BE2C (cell line): Measurements from ENCODE around the gene SSU72.
"Not testable (repeated sequence)": the region's sequence is repeated elsewhere in the genome, so short reads cannot be mapped to it uniquely, and the experiment has no call there.

ENCODE experiments used
- DNase-seq: peaks from one replicate; pipeline ENCODE4 v3.0.0-alpha.2; 2020
- H3K27me3 ChIP-seq: fragments of 250-450 bp; sonication (Bioruptor Pico); 2 replicates; pipeline ENCODE4 v1.5.1; 2020; ENCODE audit warnings: mild to moderate bottlenecking
- H3K36me3 ChIP-seq: fragments of 250-450 bp; sonication (Bioruptor Pico); 2 replicates; pipeline ENCODE4 v1.5.1; 2020; ENCODE audit warnings: mild to moderate bottlenecking
- H3K4me1 ChIP-seq: fragments of 250-450 bp; sonication (Bioruptor Pico); 2 replicates; pipeline ENCODE4 v1.5.1; 2020
- H3K4me3 ChIP-seq: 2 replicates; pipeline ENCODE4 v1.5.1; 2011; ENCODE audit warnings: low read depth, low read length
- H3K9me3 ChIP-seq: fragments of 250-450 bp; sonication (Bioruptor Pico); 2 replicates; pipeline ENCODE4 v1.5.1; 2020
- TF ChIP-seq, protein P1 (sequence below): IDR thresholded peaks from 2 replicates; pipeline ENCODE4 v1.5.1; 2012; ENCODE audit warnings: mild to moderate bottlenecking, low read depth, low read length

The SSU72 gene

DNA sequence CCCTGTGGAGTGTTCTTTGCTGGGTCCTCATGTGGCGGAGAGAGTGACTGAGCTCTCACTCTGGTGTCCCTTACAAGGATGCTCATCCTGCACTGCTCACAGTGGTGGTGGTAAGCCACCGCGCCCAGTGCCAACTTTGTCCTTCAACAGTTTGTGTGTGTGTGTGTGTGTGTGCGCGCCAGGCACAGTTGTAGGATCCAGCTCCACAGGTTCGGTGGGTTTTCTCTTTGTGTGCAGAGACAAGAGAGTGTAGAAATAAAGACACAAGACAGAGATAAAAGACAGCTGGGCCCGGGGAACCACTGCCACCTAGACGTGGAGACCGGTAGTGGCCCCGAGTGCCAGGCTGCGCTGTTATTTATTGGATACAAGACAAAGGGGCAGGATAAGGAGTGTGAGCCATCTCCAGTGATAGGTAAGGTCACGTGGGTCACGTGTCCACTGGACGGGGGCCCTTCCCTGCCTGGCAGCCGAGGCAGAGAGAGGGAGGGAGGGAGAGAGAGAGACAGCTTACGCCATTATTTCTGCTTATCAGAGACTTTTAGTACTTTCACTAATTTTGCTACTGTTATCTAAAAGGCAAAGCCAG, 69.8 kb downstream of the SSU72 start:
- not testable (repeated sequence) for H3K4me1 ChIP-seq, H3K36me3 ChIP-seq, H3K27me3 ChIP-seq, H3K9me3 ChIP-seq
- peak overlapping the region; percentile 35 for H3K4me3 ChIP-seq
- TF ChIP-seq, protein P1, sequence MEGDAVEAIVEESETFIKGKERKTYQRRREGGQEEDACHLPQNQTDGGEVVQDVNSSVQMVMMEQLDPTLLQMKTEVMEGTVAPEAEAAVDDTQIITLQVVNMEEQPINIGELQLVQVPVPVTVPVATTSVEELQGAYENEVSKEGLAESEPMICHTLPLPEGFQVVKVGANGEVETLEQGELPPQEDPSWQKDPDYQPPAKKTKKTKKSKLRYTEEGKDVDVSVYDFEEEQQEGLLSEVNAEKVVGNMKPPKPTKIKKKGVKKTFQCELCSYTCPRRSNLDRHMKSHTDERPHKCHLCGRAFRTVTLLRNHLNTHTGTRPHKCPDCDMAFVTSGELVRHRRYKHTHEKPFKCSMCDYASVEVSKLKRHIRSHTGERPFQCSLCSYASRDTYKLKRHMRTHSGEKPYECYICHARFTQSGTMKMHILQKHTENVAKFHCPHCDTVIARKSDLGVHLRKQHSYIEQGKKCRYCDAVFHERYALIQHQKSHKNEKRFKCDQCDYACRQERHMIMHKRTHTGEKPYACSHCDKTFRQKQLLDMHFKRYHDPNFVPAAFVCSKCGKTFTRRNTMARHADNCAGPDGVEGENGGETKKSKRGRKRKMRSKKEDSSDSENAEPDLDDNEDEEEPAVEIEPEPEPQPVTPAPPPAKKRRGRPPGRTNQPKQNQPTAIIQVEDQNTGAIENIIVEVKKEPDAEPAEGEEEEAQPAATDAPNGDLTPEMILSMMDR = peak; percentile 70
- DNase-seq = peak; percentile 87

DNA sequence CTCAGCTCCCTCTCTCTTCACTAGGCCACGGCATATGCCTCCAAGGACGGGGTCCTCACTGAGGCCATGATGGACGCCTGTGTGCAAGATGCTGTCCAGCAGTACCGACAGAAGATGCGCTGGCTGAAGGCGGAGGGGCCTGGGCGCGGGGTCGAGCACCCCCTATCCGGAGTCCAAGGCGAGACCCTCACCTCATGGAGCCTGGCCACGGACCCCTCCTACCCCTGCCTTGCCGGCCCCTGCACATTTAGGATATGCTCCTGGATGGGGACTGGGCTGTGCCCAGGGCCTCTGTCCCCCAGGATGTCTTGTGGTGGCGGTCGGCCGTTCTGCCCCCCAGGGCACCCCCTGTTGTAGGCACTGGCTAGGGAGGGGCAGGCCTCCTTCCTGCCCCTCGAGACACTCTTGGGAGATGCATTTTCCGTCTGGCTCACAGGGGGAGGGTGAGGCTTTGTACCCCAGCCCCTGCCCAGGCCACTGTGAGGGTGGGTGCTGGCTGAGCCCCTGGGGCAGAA, 79.1 kb downstream of the SSU72 start:
- H3K9me3 ChIP-seq, H3K4me1 ChIP-seq, DNase-seq, H3K27me3 ChIP-seq, H3K4me3 ChIP-seq: not testable (repeated sequence)
- H3K36me3 ChIP-seq = peaks cover 48% of the 10 kb centered on the region

DNA sequence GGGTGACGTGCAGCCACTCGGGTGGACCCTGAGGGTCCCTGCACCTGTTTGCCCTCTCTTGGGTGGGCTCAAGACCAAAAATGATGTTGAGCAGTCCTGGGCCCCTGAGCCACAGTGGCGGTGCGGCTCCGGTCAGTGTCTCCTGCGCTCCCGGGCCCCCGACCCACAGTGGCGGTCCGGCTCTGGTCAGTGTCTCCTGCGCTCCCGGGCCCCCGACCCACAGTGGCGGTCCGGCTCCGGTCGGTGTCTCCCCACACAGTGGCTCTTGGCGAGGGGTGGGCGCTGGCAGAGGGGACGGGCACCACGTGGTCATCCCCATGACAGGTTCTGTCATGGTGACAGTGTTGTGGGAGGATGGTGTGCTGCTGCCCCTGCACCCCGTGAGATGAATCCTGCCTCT, 80.4 kb downstream of the SSU72 start:
- H3K27me3 ChIP-seq, H3K4me1 ChIP-seq, H3K9me3 ChIP-seq, H3K4me3 ChIP-seq, DNase-seq: not testable (repeated sequence)
- peaks cover 56% of the 10 kb centered on the region for H3K36me3 ChIP-seq
